ENCODE results near the gene ALDH1B1. TPM values are rescaled to one million over a fixed set of nuclear protein-coding genes. Genes with fewer than 3 reads are reported as not detected.

ALDH1B1 gene
- total and polyA plus RNA-seq, 2 donors (not counting 3 experiments of a cell fraction or from before 2014, with no cell fraction given) = 11.5 to 20.5 TPM

DNA sequence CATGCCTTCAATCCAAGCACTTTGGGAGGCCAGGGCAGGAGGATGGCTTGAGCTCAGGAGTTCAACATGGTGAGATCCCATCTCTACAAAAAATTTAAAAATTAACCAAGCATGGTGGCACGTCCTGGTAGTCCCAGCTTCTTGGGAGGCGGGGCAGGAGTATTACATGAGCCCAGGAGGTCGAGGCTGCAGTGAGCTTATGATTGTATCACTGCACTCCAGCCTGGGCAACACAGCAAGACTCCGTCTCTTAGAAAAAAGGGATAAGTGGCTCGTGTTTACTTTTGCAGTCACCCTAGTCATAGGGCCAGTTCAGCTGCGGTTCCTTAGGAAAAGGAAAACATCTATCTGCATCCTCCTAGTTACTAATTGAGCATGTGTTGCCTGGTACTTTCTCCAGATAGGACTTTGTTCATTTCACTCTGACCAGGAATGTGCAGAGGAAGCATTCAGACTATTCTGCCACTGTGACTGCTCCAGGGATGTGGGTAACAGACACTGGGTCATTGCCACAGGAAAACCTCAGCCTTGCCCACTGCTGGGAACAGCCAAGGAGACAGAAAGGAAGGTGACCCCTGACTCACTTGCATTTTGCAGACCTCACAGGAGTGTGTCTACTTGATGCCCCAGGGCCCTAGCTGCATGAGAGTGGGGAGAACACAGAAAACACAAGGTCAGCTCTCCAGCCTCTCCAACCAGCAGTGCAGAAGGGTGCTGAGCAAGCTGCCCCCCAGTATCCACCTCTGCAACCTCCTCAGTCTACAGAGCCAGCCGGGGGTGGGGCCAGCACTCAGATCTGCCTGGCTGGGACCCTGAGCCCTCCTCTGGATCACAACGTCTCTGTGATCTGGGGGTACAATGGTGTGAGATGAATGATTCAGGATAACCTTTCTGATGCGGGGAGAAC lies 33.9 kb upstream of the ALDH1B1 start:
- Histone ChIP-seq H3K4me3 (replicated peaks in 1 of 3; ENCODE audit: insufficient read depth in 1 of 3, low read depth in 1 of 3, low read length in 3 of 3) (no peak overlapping the region), H3K79me2 (ENCODE audit: control insufficient read depth, insufficient read depth, low read length) (no peaks in the 10 kb centered on the region), H3K36me3 (ENCODE audit: control insufficient read depth in 2 of 2, extremely low read depth in 1 of 2, insufficient read depth in 2 of 2, low read length in 2 of 2) (no peaks in the 10 kb centered on the region), H3K27ac (ENCODE audit: insufficient read depth, low read depth, low read length) (no peak overlapping the region), H3K9me3 (replicated peaks; ENCODE audit: control insufficient read depth, insufficient read depth, low read length) (no peaks in the 10 kb centered on the region), H3K9me1 (replicated peaks; ENCODE audit: control insufficient read depth, extremely low read depth, insufficient read depth, low read length) (no peaks in the 10 kb centered on the region), H2AFZ (ENCODE audit: low read depth, low read length) (no peak overlapping the region), H3K4me1 (ENCODE audit: control insufficient read depth, extremely low read depth, insufficient read depth, low read length) (no peaks in the 10 kb centered on the region), H3K9ac (replicated peaks; ENCODE audit: extremely low read depth, insufficient read depth, low read length) (no peak overlapping the region), H4K20me1 (replicated peaks; ENCODE audit: control insufficient read depth, extremely low read depth, insufficient read depth, low read length) (no peaks in the 10 kb centered on the region), H3K27me3 (ENCODE audit: control insufficient read depth in 2 of 2, insufficient read depth in 2 of 2, low read length in 2 of 2) (peaks cover 0 to 4% of the 10 kb centered on the region in 2 experiments), H3K4me2 (ENCODE audit: insufficient read depth, low read length) (no peak overlapping the region)
- ChIA-PET CTCF (interaction anchor here (1.2 to 1.9 kb wide), 4 partner anchors 8 to 445 kb away, joined by 3 to 8 read pairs (median 4); no protein-coding TSS in a partner anchor), POLR2A (no interaction called here)
- dilution Hi-C loops (cut with MboI; ENCODE audit: extremely low pct_ligation_motif_present, low sequenced_read_pairs) = no loop called here
- no peak for DNase-seq (ENCODE audit: low read depth, low spot score)
- intact Hi-C loops (cut with micrococcal nuclease) = no loop called here
- no TSS peak for BruUV-seq (replicated peaks)
- TF ChIP-seq POLR2AphosphoS5 (IDR thresholded peaks at IDR 0.05; ENCODE audit: insufficient read depth, low read depth, low read length) (no peak), FOS (IDR thresholded peaks at IDR 0.05; ENCODE audit: borderline replicate concordance, insufficient read depth, low read length) (no peak), GATA2 (IDR thresholded peaks at IDR 0.05; ENCODE audit: insufficient read depth, insufficient read length, low read depth, low read length) (no peak), JUN (IDR thresholded peaks at IDR 0.05; ENCODE audit: borderline replicate concordance, insufficient read depth, insufficient read length, low read depth) (no peak), MYC (IDR thresholded peaks at IDR 0.05; ENCODE audit: low read depth, low read length) (no peak), EZH2 (IDR thresholded peaks at IDR 0.05; ENCODE audit: borderline replicate concordance, low read depth, low read length, severe bottlenecking) (no peak), POLR2A (IDR thresholded peaks at IDR 0.05; ENCODE audit: low read depth, low read length) (no peak)
- TF ChIP-seq, protein P1, sequence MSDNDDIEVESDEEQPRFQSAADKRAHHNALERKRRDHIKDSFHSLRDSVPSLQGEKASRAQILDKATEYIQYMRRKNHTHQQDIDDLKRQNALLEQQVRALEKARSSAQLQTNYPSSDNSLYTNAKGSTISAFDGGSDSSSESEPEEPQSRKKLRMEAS (IDR thresholded peaks at IDR 0.05; ENCODE audit: insufficient read depth, insufficient read length) = no peak
- TF ChIP-seq, protein P2, sequence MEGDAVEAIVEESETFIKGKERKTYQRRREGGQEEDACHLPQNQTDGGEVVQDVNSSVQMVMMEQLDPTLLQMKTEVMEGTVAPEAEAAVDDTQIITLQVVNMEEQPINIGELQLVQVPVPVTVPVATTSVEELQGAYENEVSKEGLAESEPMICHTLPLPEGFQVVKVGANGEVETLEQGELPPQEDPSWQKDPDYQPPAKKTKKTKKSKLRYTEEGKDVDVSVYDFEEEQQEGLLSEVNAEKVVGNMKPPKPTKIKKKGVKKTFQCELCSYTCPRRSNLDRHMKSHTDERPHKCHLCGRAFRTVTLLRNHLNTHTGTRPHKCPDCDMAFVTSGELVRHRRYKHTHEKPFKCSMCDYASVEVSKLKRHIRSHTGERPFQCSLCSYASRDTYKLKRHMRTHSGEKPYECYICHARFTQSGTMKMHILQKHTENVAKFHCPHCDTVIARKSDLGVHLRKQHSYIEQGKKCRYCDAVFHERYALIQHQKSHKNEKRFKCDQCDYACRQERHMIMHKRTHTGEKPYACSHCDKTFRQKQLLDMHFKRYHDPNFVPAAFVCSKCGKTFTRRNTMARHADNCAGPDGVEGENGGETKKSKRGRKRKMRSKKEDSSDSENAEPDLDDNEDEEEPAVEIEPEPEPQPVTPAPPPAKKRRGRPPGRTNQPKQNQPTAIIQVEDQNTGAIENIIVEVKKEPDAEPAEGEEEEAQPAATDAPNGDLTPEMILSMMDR (IDR thresholded peaks at IDR 0.05; ENCODE audit: extremely low read depth in 1 of 2, insufficient read depth in 1 of 2, low read depth in 1 of 2, low read length in 2 of 2) = no peak
- FAIRE-seq = no peak

Data from endothelial cell of umbilical vein (primary cell).